ENCODE data around the gene WDCP. TPM values are rescaled to one million over a fixed set of nuclear protein-coding genes. Genes with fewer than 3 reads are reported as not detected.

WDCP gene
- total RNA-seq, 6 experiments from 2014 or later = 12.0 to 19.4 (median 13.5) TPM

GRCh38 chr2:24009367-24009679 is 37.9 kb downstream of the WDCP start:
- Mint-ChIP-seq H3K4me1 (ENCODE audit: low read depth) (peaks cover 7% of the 10 kb centered on the region), H3K4me3 (peak overlapping the region; percentile 34; the same call in 1 of the 2 replicates), H3K27ac (no peak overlapping the region), H3K36me3 (ENCODE audit: low read depth) (no peaks in the 10 kb centered on the region; the same call in 1 of the 2 replicates), H3K27me3 (ENCODE audit: insufficient read depth) (peaks cover 4% of the 10 kb centered on the region; the same call in 1 of the 2 replicates), H3K9me3 (no peaks in the 10 kb centered on the region)
- no peak for DNase-seq
- no peak for TF ChIP-seq CTCF (IDR thresholded peaks at IDR 0.05)

GRCh38 chr2:24008672-24009366 is 38.4 kb downstream of the WDCP start:
- peaks cover 6% of the 10 kb centered on the region; the same call in 1 of the 2 replicates for H3K4me1 Mint-ChIP-seq (ENCODE audit: low read depth)
- no peak for TF ChIP-seq CTCF (IDR thresholded peaks at IDR 0.05)
- H3K27me3 Mint-ChIP-seq (ENCODE audit: insufficient read depth) = peaks cover 4% of the 10 kb centered on the region; the same call in 1 of the 2 replicates
- H3K36me3 Mint-ChIP-seq (ENCODE audit: low read depth) = no peaks in the 10 kb centered on the region; the same call in 1 of the 2 replicates
- H3K9me3 Mint-ChIP-seq = no peaks in the 10 kb centered on the region
- no peak overlapping the region for H3K4me3 Mint-ChIP-seq
- DNase-seq = no peak
- H3K27ac Mint-ChIP-seq = no peak overlapping the region

GRCh38 chr2:24007693-24008092 is 39.5 kb downstream of the WDCP start:
- H3K4me3 Mint-ChIP-seq = no peak overlapping the region
- H3K4me1 Mint-ChIP-seq (ENCODE audit: low read depth) = peaks cover 6% of the 10 kb centered on the region; the same call in 1 of the 2 replicates
- no peaks in the 10 kb centered on the region for H3K9me3 Mint-ChIP-seq
- no peak for DNase-seq
- no peak for TF ChIP-seq CTCF (IDR thresholded peaks at IDR 0.05)
- no peaks in the 10 kb centered on the region for H3K36me3 Mint-ChIP-seq (ENCODE audit: low read depth)
- H3K27ac Mint-ChIP-seq = no peak overlapping the region
- H3K27me3 Mint-ChIP-seq (ENCODE audit: insufficient read depth) = peaks cover 4% of the 10 kb centered on the region; the same call in 1 of the 2 replicates

GRCh38 chr2:23994567-23994966 is 52.6 kb downstream of the WDCP start:
- peaks cover 16% of the 10 kb centered on the region for H3K4me1 Mint-ChIP-seq (ENCODE audit: low read depth)
- no peak for DNase-seq
- no peak overlapping the region for H3K4me3 Mint-ChIP-seq
- no peak overlapping the region for H3K27ac Mint-ChIP-seq
- H3K36me3 Mint-ChIP-seq (ENCODE audit: low read depth) = peaks cover 3% of the 10 kb centered on the region; the same call in 1 of the 2 replicates
- H3K27me3 Mint-ChIP-seq (ENCODE audit: insufficient read depth) = no peaks in the 10 kb centered on the region
- TF ChIP-seq CTCF (IDR thresholded peaks at IDR 0.05) = no peak
- H3K9me3 Mint-ChIP-seq = no peaks in the 10 kb centered on the region

- peaks cover 3% of the 10 kb centered on the region; the same call in 1 of the 2 replicates for H3K36me3 Mint-ChIP-seq (ENCODE audit: low read depth)
- TF ChIP-seq CTCF (IDR thresholded peaks at IDR 0.05) = no peak
- H3K9me3 Mint-ChIP-seq = no peaks in the 10 kb centered on the region
- no peak overlapping the region for H3K27ac Mint-ChIP-seq
- H3K27me3 Mint-ChIP-seq (ENCODE audit: insufficient read depth) = no peaks in the 10 kb centered on the region
- H3K4me3 Mint-ChIP-seq = no peak overlapping the region
- H3K4me1 Mint-ChIP-seq (ENCODE audit: low read depth) = peaks cover 16% of the 10 kb centered on the region
- no peak for DNase-seq
These were observed 53.4 kb downstream of the WDCP start for GRCh38 chr2:23993736-23994269.

Measured in HFFc6 (cell line).